Liver (tissue), 3 donors: Measurements from ENCODE around the gene NAV2.

Experiments used
- CTCF ChIP-seq: fragments of 150-350 bp; IDR thresholded peaks from 2 replicates; pipeline ENCODE4 v1.5.1; 2017; ENCODE audit warnings: improper control_type of control experiment, low read depth, low read length; ENCODE audit not compliant: missing input control
- REST ChIP-seq: IDR thresholded peaks from 2 replicates; pipeline ENCODE4 v1.6.1; 2016; ENCODE audit warnings: antibody characterized with exemption, mild to moderate bottlenecking
- SP1 ChIP-seq: IDR thresholded peaks from 2 replicates; pipeline ENCODE4 v1.6.1; 2018; ENCODE audit warnings: antibody characterized with exemption, mild to moderate bottlenecking
- TF ChIP-seq, protein P1 (sequence below): IDR thresholded peaks from 2 replicates; pipeline ENCODE4 v1.6.1; 2016; ENCODE audit warnings: antibody characterized with exemption
- donor health status: healthy.
- donor health status: healthy.

GRCh38 chr11:19777377-19778102 is 64.9 kb downstream of the NAV2 start:
- TF ChIP-seq CTCF (no peak), REST (no peak), SP1 (no peak)
- TF ChIP-seq, protein P1, sequence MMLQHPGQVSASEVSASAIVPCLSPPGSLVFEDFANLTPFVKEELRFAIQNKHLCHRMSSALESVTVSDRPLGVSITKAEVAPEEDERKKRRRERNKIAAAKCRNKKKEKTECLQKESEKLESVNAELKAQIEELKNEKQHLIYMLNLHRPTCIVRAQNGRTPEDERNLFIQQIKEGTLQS = no peak
